Nucleus accumbens (tissue), 56 donors: ENCODE results near the gene CYP2D6.
"Not testable (repeated sequence)": the region's sequence is repeated elsewhere in the genome, so short reads cannot be mapped to it uniquely, and the experiment has no call there.

Source experiments
- DNase-seq, 56 donors: peaks; one replicate each; lab custom pipeline; 2025; lab: John Stamatoyannopoulos, UW

CYP2D6 gene

DNA sequence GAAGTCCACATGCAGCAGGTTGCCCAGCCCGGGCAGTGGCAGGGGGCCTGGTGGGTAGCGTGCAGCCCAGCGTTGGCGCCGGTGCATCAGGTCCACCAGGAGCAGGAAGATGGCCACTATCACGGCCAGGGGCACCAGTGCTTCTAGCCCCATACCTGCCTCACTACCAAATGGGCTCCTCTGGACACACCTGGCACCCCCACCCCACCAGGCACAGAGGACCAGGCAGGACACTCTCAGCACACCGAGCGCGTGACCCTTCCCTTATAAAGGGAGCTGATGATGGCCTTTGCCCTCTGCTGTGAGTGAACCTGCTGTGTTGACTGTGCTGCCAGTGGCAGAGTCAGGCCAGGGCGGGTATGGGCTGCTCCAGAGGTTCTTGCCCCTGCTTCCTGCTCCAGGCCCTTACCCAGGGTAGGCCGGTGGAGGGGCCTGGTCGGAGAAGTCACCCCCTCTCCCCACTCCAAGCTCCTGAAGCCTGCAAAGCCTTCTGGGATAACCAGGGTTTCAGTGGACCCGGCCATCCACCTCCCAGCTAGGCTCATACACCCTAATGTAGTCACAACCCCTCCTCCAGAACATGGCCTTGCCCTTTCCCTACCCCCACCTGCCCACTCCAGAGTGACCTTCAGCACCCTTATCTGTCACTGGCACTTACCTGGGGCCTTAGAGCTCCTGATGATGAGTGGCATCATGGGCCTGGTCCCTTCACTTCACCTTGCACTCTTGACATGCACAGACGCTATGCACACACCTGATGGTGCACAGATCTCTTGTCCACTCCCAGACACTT, at the start of gene CYP2D6:
Gene CYP2D6, minus strand, starts transcription at position 172 of the 793 bp plus-strand sequence. Its CDS starts 19 bp downstream, at position 153.
- not testable (repeated sequence) for DNase-seq

DNA sequence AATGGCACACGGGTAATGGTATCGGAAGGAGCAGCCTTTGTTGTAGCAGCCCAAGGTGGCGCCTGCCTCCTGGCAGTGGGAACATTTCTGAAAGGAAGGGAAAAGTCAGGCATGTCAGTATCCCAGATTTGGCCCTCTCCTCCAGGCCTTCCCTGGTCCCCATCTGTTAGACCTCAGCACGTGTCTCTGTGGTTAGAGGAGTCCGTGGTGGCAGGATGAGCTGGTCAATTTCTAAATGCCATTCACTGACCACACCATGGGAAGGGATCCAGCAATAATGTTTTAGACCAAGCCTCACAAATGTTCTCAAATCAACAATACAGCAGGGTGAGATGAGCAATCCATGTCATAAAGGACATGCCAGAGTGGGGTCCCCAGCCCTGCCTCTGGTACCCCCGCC, 49.0 kb upstream of the CYP2D6 start:
- no peak for DNase-seq

DNA sequence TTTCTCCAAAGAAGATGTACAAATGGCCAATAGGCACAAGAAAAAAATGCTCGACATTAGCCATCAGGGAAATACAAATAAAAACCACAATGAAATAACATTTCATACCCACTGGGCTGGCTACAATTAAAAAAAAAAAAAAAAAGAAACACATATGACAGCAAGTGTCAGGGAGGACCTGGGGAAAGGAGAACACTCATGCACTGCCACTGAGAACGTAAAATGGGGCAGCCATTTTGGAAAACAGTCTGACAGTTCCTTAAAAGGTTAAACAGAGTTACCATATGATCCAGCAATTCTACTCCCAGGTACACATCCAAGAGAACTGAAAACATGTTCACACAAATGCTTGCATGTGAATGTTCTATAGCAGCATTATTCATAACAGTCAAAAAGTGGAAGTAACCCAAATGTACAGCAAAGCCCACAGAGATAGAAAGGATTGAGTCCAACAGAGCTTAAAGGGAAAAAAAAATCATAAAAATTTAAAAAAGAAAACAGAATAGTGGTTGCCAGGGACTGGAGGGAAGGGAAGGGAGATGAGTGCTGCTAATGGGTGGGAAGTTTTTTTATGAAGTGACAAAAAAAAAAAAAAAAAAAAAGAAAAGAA, 48.4 kb upstream of the CYP2D6 start:
- DNase-seq, result no peak

DNA sequence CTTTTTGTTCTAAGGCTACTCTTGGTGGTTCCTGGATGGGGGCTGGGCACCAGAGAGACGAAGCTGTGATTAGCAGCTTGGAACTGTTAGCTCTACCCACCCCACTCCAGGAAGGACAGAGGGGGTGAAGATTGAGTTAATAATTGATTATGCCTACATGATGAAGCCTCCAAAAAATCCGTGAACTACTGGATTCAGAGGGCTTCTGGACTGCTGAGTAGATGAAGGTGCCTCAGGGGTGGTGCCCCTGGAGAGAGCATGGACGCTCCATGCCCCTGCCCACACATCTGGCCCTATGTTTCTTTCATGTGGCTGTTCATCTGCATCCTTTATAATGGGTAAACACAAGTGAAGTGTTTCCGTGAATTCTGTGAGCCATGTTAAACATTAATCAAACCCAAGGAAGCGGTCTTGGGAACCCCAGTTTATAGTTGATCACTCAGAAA, 47.3 kb upstream of the CYP2D6 start:
- DNase-seq, result no peak

DNA sequence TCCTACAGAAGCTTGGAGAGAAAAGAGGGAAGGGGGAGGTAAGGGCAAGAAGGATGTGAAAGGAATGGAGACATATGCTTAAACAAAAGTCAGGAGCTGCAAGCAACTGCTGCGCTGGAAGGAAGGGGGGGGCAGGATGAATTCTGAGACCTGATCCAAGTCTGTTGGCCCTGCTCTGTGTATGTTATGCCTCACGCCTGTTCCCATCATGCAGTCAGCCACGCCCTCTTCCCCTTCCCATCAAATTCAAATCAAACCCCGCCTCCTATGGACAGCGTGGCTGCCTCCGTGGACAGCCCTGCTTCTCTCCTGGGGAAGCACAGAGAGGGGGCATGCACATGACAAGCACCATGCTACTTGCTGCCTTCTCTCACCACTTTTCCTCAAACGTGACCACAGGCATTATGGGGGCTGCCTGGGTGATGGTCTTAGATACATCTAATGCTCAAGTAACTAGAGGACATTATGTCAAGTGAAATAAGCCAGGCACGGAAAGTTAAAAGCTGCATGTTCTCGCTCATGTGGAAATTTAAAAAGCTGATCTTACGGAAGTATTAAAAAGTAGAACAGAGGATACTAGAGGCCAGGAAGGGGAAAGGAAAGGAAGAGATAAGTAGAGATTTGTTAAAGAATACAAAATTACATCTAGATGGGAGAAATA, 45.8 kb upstream of the CYP2D6 start:
- DNase-seq, result no peak

DNA sequence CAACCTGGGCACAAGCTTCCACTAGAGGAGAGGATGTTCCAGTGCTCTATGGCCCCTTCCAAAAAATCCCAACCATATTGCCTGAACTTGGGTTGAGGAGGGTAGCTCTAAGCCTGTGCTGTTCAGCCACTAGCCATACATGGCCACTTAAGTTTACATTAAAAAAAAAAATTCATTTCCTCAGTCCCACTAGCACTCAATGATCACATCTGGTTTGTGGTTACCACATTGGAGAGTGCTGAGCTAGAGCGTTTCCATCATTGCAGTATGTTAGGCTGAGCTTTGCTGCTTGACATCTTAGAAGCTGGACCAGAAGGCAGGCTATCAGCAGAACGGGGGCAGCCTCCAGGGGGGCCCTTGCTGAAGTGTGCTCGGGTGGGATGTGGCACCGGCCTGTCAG, 43.5 kb upstream of the CYP2D6 start:
- DNase-seq, result no peak

DNA sequence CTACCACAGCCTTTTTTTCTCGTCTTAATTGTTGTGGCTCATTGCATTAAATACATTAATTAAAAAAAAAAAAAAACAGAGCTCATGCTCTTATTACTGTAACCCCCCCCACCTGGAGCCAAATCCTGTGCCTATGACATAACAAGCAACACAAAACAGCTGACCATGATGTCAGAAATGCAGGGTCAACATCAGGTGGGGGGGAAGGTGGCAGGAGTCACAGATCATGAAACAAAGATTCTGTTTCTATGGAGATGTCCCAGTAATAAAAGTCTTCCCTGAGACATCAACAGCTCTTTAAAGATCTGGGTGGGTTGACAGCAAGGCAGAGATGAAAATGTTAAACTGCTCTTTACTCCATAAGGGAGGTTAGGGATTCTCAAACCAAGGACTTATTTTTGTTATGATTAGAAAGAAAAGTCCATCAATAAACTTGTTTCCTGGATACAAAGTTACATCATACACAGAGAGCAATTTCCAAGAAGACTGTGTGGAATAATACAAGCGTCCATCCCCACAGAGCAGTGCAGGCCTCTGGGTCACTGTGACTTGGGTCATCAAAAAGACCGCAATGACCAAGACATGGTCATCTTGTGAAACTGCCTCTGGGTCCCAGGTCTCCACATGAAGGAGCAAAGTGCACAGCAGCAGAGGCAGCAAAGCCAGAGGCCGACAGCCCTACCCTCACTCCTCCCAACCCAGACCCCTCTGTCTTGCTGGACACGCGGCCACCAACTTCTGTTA, 42.7 kb upstream of the CYP2D6 start:
- no peak for DNase-seq

DNA sequence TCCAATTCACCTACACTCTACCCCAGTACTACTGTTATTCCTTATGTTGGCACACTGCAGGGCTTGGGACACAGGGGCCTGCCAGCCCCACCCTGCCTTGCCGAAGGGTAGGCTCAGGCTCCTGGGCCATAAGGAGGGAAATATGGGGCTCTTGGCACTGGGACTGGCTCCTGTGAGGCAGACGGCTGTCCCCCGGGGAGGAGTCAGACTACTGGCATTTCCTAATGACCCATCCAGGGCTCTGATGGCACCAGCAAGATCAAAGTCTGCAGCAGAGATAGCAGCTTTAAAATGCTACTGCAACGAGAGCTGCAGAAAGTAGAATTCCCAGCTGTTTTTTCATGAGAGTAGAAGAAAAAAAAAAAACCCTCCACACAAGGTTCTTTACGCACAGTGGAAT, 42.2 kb upstream of the CYP2D6 start:
- no peak for DNase-seq

DNA sequence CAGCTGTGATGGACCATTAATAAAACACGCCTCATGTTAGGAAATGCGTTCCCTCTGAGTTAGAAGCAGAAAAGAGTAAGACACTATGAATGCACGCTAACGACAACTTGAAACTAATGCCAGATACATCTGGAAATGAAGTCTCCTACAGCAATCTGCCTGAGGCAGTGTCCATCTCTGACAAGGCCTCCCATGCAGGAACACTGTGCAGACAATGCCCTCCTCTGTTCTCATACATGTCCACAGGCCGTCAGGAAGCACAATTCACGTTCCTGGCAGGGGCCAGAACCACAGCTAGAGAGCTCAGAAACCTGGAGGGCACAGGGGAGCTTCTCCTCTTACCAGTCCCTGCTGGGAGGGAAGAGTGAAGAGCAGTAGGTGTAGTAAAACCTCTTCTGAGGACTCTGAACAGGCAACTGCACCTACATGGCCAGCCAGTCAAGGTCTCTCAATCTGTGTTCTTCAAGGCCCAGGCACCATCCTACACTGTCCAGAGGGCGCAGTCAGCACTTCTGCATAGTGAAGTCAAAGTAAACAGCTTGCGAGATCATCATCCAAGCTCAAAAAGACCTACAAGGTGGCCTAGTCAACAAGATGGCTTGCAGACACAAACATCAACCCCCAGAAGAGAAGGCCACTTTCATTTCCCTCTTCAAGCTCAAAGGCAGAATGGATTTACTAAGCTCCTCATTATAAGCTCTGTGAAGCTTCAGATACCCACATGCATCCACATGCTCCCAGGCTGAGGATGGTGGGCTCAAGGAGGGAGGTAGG, 41.5 kb upstream of the CYP2D6 start:
- peak in 16 of 56 donors; percentile 4 to 39 (median 16) for DNase-seq

DNA sequence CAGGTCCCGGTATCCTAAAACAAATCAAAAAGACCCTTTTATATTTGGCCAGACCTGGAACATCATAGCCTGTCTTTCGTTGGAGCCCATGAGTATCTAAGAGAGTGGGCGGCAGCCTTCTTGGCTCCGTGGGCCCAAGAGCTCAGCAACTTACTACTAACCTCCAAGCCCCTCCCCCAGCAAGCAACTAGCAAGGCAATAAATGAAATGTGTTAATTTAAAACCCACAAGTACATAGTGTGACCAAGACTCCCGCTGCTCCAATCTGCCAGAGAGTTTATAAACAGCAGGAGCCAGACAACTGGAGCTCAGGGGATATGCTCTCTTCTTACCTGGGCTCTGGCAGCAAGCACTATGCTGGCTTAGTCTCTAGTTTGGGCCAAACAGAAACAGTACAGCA, 40.8 kb upstream of the CYP2D6 start:
- DNase-seq, result no peak

DNA sequence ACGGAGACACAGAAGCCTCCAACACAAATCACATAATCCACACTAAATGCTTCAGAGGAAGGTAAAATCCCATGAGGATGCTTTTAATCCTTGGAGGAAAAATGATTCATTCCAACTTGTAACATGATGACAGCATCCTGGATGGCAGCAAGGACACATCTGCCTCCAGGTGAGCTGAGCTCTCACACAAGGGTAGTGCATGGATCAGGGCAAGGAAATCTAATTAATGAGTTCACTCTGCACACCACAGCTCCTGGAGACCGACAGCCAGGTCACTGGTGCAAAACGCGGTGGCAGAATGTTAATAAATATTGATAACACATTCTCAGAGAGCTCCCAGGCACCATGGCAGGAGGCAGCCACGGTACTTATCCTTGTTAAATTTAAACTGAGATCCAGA, 40.3 kb upstream of the CYP2D6 start:
- peak in 2 of 56 donors; percentile 21 to 30 for DNase-seq

DNA sequence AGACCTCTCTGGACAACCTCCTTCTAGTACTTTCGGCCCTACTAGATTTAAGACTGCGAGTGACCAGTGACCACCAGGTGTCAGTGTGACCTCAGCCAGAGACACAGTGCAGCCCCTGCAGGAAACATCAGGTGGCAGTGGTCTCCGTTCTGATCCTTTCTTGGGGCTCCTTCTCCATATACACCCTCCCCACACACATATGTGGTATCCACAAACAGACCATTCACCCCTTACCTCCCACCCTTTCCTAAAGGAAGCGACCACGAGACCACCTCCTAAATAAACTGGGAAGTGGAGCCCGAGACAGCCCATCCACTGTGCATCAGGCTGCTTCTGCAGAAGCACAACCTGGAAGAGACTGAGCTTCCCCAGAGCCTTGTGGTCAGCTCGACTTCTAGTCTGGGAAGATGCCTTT, 38.5 kb upstream of the CYP2D6 start:
- peak in 50 of 56 donors; percentile 6 to 85 (median 50) for DNase-seq

DNA sequence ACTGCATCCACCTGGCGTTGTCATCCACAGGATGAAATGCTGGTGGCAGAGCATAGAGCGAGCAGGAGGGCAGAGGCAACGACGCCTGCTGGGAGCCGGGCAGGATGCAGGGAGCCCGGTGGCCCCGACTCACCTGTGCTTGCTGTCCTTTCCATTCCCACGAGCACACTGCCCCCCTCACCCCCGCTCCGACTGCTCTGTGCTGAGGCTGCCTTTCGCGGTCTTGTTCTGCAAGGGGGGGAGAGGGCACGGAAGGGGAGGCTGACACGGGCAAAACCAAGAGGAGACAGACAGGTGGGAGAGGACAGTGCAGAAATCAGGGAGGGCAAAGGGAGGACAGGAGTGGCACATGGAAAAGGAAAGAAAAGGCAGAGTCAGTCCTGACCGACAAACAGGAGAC, 37.9 kb upstream of the CYP2D6 start:
- DNase-seq, result no peak

DNA sequence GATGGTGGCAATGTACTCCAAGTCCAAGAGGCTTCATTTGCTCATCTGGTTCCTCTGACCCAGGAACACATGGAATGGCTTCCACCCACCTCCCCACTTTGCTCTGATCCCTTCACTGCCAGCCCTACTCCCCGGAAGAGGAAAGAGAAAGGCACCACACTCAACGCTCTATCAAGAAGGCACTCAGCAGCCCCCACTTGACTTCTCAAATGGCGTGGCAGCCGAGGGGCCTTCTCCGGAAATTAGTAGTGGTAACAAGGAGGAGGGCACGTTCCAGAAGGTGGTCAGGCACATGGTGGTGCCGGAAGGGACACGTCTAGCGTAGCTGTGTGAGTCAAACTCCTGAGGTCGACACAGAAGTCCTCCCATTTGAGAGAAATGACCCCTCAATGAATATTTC, 36.5 kb upstream of the CYP2D6 start:
- no peak for DNase-seq

DNA sequence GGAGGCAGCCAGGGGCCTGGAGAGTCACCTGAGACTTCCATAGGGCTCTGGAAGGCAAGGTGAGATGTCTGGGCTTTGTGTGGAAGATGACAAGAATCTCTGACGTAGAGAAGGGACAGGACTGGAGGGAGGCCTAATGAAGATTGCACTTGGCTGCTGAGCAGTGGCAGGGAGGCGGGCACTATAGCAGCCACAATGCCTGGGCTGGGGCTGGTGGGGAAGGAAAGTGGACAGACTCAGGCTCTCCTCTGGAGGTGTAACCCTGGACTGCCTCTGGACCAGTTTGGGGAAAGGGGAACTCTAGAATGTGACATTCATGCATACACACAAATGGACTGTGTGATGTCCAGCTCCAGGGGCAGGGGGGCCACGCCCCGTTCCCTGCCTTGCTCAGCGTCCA, 34.3 kb upstream of the CYP2D6 start:
- DNase-seq, result no peak

DNA sequence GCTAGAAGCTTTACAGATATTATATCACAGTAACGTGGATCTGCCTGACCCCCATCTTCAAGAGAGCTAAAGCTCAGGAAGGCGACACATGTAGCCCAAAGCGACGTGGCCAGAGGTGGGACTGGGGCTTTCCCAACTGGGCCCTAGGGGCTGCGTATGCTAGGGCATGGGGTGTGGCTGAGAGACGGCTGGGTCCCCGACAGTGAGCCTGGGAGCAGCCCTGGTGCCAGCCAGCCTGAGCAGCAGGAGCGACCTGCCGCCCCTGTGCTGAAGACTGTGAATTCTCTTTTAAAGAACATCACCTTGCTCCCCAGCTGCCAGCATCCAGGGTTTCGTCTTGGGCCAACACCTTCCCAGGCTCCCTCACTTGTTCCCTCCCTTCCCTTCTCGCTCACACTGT, 32.9 kb upstream of the CYP2D6 start:
- no peak for DNase-seq

DNA sequence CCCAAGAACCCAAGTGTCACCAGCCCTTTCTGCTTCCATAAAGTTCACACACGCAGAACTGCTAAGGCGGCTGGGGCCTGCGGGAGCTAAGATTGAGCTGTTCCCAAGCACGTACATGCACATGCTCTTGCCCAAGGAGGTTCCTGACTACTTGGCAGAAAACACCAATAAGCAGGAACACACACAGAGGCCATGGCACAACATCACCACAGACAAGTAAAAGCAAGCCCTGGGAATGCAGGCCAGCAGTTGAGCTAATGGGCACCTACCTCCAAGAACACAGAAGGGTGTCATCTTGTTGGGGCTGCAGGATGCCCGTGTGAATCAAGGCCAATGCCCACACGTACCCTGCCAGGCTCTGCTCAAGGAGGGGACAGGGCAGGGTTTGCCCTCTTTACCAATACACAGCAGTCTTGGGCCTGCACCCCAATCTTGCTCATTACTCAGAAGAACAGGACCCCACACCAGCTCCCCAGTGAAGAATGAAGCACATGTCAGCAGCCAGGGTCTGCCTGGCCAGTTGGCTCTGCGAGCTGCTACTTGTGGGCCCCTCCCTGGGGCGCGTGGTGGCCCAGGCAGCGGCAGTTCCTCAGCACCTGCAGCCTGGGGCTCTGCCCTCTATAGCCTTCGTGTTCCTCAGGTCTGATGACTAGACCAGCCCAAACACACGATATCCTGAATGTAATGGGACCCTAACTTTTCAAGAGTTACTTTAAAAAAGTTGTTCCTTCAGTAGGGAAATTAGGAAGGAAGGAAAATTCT, 32.3 kb upstream of the CYP2D6 start:
- DNase-seq, result no peak

DNA sequence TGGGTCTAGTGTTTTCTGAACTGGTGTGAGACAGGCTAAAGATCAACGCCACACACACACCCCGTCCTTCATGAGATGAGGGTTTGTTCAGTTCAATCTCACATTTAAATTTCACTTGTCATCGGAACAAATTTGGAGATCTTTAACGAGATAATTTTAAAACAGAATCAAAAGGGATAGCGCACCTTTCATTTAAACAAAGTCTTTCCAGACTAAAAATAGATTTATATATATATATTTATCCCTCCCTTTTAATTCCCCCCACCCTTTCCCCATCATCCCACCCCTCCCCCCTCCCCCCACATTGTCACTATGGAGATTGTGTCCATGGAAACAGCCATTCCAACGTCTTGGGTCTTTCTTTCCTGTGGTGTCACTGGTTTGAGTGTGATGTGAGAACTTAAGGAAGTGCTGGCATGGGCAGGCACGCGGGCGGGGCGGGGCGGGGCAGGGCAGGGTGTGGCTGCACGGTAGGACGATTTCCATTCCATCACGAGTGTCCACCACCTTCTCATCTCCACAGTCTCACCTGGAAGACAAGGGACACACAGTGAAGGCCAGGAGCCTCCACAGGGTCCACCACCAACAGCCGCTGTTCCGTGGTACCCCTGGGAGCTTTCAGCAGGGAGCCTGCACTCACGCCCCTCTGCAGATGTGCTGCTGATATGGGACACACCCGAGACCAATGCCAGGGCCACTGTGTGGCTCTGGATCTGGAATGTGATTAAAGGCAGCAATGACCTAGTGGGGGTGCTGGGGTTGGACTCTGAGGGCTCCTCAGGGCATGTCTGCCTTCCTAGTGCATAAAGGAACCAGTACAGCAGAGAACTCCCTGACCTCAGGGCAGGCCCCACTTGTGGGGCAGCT, 30.5 kb upstream of the CYP2D6 start:
- DNase-seq, result no peak
